ENCODE measurements around the gene DES.

The DES gene

GRCh38 chr2:219421323-219421722, 3.1 kb downstream of the DES start:
- no peak for TF ChIP-seq GATA3 (IDR thresholded peaks at IDR 0.05; ENCODE audit: low read depth, low read length)
- no peak for TF ChIP-seq GATA2 (IDR thresholded peaks at IDR 0.05; ENCODE audit: low read depth, low read length)

- no peak for TF ChIP-seq GATA2 (IDR thresholded peaks at IDR 0.05; ENCODE audit: low read depth, low read length)
- TF ChIP-seq GATA3 (IDR thresholded peaks at IDR 0.05; ENCODE audit: low read depth, low read length) = no peak
Measured at GRCh38 chr2:219422952-219423534, 4.9 kb downstream of the DES start.

GRCh38 chr2:219423652-219424377, 5.6 kb downstream of the DES start:
- TF ChIP-seq GATA2 (IDR thresholded peaks at IDR 0.05; ENCODE audit: low read depth, low read length) (no peak), GATA3 (IDR thresholded peaks at IDR 0.05; ENCODE audit: low read depth, low read length) (no peak)

GRCh38 chr2:219425238-219426067, 7.3 kb downstream of the DES start:
- TF ChIP-seq GATA2 (IDR thresholded peaks at IDR 0.05; ENCODE audit: low read depth, low read length) (no peak), GATA3 (IDR thresholded peaks at IDR 0.05; ENCODE audit: low read depth, low read length) (no peak)

GRCh38 chr2:219426068-219426443, 7.9 kb downstream of the DES start:
- TF ChIP-seq GATA3 (IDR thresholded peaks at IDR 0.05; ENCODE audit: low read depth, low read length) (no peak), GATA2 (IDR thresholded peaks at IDR 0.05; ENCODE audit: low read depth, low read length) (no peak)

- TF ChIP-seq GATA3 (IDR thresholded peaks at IDR 0.05; ENCODE audit: low read depth, low read length) (no peak), GATA2 (IDR thresholded peaks at IDR 0.05; ENCODE audit: low read depth, low read length) (no peak)
Measured at GRCh38 chr2:219426534-219427136, 8.5 kb downstream of the DES start.

GRCh38 chr2:219428469-219428868, 10.3 kb downstream of the DES start:
- TF ChIP-seq GATA2 (IDR thresholded peaks at IDR 0.05; ENCODE audit: low read depth, low read length) (no peak), GATA3 (IDR thresholded peaks at IDR 0.05; ENCODE audit: low read depth, low read length) (no peak)

GRCh38 chr2:219429958-219430606, 11.9 kb downstream of the DES start:
- no peak for TF ChIP-seq GATA3 (IDR thresholded peaks at IDR 0.05; ENCODE audit: low read depth, low read length)
- no peak for TF ChIP-seq GATA2 (IDR thresholded peaks at IDR 0.05; ENCODE audit: low read depth, low read length)

GRCh38 chr2:219430633-219431615, 12.7 kb downstream of the DES start:
- TF ChIP-seq GATA3 (IDR thresholded peaks at IDR 0.05; ENCODE audit: low read depth, low read length) (no peak), GATA2 (IDR thresholded peaks at IDR 0.05; ENCODE audit: low read depth, low read length) (no peak)

- TF ChIP-seq GATA2 (IDR thresholded peaks at IDR 0.05; ENCODE audit: low read depth, low read length) = no peak
- TF ChIP-seq GATA3 (IDR thresholded peaks at IDR 0.05; ENCODE audit: low read depth, low read length) = no peak
Measured at GRCh38 chr2:219433666-219434467, 15.7 kb downstream of the DES start.

GRCh38 chr2:219434468-219434717, 16.2 kb downstream of the DES start:
- TF ChIP-seq GATA3 (IDR thresholded peaks at IDR 0.05; ENCODE audit: low read depth, low read length) (no peak), GATA2 (IDR thresholded peaks at IDR 0.05; ENCODE audit: low read depth, low read length) (no peak)

Measured in SH-SY5Y (cell line).